Measurements from ENCODE around the gene CHMP1B.

The CHMP1B gene, protein sequence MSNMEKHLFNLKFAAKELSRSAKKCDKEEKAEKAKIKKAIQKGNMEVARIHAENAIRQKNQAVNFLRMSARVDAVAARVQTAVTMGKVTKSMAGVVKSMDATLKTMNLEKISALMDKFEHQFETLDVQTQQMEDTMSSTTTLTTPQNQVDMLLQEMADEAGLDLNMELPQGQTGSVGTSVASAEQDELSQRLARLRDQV

DNA sequence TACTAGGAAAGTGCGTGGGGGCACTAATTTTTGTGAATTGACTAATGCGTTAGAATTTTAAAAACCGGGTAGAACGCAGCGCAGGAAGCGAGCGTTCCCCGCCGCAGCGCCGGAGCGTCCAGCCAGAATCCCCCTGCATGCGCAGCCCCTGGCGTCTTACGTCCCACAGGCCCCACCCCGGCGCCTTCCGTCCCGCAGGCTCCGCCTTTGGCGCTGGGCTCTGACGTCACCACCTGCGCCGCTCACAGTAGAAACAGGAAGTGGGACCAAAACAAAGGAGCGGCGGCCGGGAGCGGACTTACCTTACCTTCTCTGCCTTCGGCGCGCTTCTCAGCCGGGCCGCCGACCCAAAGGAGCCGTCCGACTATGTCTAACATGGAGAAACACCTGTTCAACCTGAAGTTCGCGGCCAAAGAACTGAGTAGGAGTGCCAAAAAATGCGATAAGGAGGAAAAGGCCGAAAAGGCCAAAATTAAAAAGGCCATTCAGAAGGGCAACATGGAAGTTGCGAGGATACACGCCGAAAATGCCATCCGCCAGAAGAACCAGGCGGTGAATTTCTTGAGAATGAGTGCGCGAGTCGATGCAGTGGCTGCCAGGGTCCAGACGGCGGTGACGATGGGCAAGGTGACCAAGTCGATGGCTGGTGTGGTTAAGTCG is at the start of gene CHMP1B:
TSS of gene CHMP1B (plus strand) at position 268 of the 660 bp plus-strand sequence. CDS start at position 367, 99 bp downstream.
- DNase-seq: peak; percentile 96

DNA sequence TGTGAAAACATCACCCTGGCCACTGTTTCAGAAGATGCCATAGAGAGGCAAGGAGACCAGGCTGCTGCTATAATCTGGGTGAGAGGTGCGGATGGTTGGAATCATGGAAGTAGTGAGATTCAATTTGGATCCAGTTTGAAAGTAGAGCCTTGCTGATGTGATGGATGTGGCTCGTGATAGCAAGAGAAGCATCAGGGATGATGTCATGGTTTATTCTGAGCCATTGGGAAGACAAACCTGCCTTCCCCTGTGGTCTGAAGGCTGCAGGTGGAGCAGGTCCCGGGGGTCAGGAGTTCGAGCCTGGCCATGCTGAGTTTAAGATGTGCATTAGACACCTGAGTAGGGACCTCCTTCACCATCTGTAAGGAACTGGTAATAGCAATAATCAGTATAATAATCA is 49.6 kb upstream of the CHMP1B start:
- no peak for DNase-seq

DNA sequence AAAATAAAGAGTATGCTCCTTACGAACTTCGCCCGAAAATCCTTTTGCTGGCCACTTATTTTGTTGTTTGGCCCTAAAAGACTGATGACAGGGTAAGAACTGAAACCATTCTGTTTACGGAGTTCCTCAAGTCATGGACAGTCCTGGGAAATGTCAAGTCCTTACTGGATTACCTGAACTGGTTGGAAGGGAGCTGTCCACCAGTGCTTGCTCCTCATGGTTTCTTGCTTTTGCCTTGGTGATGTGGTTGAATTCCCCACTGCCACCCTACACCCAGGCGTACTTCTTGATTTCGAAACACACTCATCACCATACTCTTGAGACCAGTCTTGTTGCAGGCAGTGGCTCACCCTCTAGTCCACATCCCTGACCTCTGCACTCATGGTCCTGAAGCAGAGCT is 49.1 kb upstream of the CHMP1B start:
- DNase-seq: no peak

DNA sequence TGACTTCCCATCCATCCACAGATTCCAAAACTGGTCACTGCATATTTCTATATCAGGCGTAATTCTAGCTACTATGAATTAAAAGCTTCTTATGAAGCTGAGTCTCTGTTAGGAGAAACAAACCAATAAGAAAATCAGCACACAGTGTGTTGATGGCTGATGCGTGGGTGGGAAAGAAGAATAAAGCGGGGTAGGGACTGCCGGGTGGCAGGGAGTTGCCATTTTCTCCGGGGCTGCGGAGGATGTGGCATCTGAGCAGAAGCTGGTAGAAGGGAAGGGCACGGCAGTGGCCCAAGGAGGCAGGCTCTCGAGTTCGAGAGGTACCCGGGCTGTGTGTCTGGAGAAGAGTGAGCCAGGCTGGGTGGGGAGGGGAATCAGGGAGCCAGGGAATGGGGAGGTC is 48.6 kb upstream of the CHMP1B start:
- no peak for DNase-seq

DNA sequence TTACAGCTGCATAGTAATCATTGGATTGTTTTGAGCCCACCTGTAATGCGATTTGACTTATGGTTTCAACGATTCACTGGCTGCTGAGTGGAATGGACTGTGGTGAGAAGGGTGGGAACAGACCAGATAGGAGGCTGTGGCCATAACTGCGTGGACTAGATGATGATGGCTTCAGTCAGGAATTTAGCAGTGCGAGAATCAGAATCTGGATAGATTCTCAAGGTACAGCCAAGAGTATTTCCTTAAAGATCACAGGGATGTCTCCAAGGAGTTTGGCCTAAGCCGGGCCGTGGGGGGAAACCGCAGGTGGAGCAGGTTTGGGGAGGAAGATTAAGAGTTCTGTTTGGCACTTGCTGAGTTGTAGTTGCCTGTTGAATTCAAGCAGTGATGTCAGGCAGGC is 44.0 kb upstream of the CHMP1B start:
- no peak for DNase-seq

DNA sequence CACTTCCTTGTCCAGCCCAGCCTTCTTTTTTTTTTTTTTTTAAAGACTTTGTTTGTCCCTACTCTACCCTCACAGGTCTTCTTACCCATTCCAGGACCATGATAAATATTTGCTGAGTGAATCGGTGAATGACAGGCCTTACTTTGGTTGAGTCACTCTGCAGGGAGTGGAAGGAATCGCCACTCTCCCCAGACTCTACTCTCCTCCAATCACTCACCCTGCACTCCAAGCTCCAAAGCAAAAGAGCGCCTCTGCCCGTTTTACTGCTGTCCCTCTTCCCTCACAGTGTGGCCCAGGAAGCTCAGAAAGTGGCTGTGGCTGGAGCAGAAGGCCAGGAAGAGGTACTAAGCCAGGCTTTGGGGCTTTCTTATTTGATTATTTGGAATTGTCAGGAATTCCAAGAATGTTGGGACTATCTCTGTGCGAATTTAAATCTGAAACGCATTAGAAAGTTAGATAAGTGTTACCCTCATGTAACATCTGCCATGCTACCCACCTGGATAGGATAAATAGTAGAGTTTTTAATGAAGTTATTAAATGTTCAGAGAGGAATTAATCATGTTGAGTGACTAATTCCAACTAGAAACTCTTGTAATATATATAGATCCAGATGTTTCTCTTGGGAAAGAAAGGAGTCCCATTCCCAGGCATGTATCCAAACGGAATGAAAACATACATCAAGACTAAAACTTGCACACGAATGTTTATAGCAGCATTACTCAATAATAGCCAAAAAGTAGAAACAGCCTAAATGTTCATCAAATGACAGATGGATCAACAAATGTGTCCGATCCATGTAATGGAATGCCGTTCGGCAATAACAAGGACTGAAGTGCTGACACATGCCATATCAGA is 43.0 kb upstream of the CHMP1B start:
- DNase-seq: no peak

DNA sequence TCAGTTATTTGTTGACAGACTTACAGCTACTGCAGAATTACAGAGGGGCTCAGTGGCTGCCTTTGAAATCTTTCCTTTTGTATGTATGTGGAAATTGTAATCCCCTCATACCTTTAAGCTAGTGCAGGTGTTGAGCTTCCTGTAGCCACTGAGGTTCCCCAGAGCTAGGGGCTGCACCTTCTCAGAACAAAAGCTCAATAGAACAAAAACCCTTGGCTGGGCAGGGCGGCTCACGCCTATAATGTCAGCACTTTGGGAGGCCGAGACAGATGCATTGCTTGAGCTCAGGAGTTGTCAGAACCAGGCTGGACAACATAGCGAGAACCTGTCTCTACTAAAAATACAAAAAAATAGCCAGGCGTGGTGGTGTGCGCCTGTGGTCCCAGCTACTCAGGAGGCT is 41.3 kb upstream of the CHMP1B start:
- no peak for DNase-seq

DNA sequence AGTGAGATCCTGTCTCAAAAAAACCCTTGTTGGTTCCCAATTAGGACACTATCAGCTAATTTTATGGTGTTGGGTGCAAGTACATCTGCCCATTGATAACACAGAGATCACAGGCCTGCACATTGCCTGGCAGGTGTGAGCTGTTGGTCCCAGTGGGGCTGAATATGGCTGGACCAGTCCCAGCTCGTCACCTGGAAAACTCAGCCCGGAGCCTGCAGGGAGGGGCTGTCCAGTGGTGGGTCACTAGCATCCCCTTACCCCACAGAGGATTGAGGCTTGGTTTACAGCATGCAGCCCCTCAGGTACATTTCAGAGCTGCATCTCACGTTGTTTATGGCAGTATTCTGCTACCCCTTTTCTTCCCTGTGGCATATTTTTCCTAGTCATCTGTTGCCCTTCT is 40.8 kb upstream of the CHMP1B start:
- no peak for DNase-seq

DNA sequence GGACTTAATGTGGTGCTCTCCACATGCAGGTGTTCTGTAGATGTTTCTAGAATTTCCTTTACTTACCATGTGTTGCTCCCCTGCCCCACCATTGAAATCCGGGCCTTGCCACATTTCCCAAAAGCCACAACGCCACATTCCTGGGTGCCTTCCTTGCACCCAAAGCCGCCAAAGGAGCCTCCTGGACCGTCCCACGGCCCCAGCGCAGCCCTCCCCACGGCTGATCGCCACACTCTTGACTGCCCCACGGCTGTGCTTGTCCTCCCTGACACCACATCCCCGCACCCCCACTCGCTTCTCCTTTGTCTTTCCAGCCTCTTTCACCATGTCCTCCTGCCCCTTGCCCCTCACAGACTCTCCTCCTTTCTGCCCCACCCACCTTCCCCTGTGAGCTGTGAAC is 40.2 kb upstream of the CHMP1B start:
- DNase-seq: no peak

DNA sequence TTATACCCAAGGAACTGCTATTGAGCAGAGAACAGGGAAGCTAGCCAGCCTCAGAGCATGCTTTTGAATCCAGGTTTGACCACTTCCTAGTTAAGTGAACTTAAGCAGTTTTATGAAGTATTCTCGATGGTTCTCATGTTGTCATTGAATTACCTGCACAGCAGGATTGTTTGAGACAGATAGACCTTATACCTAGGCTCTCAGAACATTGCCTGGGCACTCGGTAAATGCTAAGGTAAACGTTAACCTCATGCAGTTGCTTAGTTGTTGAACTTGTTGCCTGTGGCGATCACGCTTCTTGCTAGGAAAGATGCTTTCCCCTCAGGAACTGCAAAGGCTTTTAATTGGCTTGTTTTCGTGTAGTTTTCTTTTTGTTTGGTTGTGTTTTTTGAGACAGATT is 34.0 kb upstream of the CHMP1B start:
- no peak for DNase-seq

DNA sequence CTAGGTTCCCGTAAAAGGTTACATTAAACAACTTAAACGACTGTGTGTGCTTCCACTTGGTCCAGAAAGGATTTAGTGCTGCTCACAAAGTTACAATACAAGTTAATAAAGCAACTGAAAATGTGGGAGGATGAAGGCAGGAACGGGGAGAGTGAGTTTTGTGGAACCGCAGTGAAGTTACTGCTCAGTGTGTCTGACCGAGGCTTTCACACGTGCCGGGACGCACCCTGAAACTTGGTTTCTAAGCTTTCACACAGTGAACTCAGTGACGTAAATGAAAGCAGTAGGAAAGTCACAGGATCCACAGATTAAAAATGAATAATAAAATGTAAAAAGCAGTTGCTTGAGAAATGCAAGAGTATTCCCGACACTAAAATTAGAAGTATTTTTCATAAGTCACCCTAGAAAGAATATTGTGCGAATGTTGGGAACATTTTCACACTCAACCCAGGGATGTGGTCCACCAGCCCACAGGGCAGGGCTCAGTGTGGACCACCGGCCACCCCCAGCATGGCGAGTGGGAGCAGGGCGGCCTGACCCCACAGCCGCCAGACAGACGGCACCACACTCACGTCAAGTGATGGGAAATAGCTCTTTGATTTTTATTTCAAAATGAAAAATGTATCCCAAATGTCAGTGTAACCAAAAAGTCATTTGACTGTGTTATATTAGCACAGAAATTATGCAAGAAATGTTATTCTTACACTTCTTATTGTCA is 32.6 kb upstream of the CHMP1B start:
- no peak for DNase-seq

DNA sequence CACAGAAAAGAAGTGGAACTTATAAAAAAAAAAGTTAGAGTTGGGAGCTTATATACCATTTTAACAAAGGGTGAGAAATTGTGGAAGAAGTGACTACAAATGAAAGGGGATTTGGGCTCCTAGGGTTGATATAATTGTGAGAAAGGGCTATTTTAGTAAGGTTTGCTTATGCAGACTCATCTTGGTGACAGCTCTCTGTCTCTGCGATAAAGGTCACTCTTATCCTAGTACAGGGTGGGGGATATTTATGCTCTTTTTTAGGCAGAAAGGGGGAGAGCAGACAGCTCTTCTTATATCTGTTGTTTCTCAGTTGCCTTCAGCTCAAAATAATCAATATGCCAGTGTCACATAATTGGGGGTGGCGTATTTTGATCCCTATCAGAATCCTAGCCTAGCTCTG is 31.3 kb upstream of the CHMP1B start:
- no peak for DNase-seq

DNA sequence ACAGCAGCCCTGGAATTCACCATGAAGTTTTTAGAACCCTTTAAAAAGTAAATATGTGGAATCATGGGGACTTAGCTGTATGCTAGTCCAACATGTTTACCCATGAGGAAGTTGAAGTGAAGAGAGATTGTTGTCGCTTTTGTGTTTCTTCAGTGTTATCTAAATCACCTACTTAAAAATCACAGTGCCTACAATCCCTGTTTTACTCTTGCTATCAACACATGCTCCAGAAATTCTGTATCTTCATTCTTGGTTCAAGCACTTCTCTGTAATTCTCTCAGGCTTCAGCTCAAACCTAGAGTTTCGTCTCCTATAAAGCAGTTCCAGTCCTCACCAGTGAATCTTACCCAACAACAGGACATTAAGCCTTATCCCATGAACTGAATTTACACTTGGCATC is 30.5 kb upstream of the CHMP1B start:
- no peak for DNase-seq

DNA sequence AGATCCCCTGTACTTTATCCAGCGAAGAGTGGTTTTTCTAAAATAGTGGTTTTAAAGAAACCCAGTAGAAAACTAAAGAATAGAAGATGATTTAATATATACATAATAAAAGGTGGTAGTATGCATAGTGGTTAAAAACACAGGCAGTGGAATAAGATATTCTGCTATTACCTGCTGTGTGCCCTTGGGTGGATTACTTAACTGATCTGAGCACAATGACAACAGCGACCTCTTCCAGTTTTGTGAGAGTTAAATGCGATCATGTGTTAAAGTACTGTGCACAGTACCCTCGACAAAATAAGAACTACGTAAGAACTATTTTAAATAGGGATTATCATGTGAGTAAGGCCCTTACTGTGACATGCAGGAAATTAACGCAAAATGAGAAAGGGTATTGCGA is 30.0 kb upstream of the CHMP1B start:
- no peak for DNase-seq

DNA sequence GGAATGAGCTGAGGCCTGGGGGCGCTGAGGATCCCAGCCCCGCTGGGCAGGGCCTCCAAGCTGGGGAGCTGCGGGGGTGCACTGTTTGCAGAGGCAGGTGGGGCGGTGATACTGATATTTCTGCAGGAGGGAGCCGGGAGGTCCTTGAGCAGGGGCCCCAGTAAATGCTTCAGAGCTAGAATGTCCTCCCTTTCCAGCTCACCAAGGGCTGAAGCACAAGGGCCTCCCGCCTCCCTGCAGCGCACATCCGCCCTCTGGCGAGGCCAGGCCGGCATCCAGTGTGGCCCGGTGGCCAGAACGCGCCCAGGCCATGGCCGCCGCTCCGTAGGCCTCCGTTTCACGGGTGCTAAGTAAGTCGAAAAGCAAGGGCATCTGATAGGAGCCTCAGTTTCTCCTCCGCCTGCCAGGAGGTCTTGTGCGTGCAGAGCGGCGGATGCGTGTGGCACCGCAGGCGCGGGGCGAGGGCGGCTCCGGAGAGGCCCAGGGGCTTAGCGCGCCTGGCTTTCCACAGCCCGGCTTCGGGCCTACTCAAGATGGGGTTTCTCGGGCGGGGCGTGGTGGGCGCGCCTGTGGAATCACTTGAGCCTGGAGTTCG is 29.5 kb upstream of the CHMP1B start:
- DNase-seq: no peak

DNA sequence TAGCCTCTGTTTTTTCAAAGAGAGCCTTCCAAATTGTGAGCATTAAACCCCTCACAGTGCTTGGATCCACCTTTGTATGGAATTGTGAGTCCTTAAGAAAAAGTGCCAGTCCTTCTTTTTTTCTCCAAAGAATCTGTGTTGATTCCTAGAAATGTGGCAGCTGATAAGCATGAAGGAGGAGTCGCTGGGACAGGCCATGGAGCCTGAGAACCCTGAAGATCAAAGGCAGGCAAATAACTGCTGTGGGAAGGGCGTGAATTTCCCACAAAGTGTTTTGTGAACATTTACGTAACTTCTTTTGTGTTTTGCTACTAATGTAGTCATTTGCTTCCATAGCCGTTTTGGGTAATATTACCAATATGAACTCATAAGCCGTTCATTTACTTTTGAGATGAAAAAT is 27.7 kb upstream of the CHMP1B start:
- no peak for DNase-seq

DNA sequence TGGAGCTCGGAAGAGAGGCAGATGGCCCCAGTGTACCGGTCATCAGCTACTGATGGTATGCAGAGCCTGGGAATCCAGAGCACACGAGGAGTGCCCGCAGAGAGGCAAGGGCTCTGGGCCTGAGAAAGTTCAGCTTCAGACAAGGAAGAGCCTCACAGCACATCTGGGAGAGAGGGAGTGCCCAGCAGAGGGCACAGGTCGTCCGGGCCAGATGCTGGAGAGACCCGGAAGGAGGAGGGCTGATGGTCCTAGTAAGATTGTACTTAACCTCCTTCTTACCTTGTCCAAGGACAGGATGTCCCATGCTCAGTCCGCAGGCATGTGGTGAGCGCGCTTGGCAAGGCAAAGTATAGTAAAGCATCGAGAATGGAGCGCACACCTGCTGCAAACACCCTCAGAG is 24.4 kb upstream of the CHMP1B start:
- no peak for DNase-seq

DNA sequence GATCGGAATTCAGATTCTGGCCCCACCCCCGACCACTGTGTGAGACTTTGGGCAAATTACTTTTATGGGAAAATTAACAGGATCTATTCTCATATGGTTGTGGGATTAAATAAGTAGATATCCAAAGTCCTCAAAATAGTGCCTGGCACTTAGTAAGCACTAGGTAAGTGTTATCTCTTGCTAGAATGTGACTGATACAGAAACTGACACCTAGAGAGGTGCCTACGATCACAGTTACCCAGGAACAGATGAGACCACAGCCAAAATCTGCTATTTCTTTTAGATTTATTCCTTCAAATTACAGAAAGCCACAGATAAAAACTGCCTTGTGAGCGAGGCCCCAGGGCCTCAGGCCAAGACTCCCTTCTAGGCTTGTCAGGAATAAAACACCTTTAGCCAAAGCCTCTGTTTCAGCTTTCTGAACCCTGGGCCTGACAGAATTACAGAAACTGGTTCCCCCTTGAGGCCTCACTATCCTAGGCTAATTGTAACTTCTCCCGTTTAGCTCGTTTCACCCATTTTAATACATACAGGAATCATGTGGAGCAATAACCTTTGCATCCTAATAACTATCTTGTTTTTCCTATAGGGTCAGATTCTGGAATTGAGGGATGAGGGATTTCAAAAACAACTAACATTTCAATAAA is 22.3 kb upstream of the CHMP1B start:
- no peak for DNase-seq

DNA sequence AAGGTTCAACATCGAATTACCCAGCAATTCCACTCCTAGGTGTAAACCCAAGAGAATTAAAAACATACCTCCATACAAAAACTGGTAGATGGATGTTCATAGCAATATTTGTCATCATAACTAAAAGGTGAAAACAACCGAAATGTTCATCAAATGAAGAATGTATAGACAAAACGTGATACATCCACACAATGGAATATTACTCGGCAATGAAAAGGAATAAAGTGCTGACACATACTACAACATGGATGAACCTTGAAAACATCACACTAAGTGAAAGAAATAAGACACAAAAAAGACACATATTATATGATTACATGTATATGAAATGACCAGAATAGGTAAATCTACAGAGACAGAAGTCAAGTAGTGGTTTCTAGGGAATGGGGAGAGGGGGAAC is 20.6 kb upstream of the CHMP1B start:
- no peak for DNase-seq

DNA sequence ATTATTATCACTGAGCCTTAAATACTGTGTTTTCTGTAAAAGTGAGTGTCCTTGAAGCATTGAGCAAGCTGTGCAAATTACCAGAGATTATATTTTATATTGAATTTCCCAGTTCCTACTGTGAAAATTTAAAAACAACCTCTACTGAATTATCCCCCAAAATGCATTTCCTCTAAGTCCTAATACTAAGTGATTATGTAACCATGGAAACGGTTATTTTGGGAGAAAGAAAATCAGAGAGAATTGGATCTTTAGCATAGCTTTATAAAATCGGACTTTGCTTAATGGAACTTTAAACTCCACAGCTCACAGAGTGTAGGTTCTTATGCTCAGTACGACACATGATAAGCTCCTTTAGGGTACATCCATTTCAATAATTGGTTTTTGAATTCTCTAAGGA is 19.3 kb upstream of the CHMP1B start:
- no peak for DNase-seq

DNA sequence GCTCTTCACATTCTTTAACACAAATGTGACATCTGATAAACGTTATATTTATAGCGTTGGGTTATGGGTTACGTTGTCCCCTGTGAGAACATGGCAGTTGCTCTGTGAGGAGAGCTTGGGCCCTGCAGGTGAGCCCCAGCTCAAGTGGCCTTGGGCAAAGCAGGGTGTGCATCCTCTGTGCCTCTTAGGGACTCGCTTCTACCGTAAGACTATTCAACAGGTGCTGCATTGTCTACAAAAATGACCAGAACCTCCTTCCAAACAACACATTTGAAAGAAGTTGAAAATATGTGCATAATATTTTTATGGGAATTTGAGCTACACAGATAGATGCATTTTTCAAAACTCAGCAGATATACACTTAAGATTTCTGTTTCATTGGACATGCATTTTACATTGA is 16.4 kb upstream of the CHMP1B start:
- no peak for DNase-seq

DNA sequence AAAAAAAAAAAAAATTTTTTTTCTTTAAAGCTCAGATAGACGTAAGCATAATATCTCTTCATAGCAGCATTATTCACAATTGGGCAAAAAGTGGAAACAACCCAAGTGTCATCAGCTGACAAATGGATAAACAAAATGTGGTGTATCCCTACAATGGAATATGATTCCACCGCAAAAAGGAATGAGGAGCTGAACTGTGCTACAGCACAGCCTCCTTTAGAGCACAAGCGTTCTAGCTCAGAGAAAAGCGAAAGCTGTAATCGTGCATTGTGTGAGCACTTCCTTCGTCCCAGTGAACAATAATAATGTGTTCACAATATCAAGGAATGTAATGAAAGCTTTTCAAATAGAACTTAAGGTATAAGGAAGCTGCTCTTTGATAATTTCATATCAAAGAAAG is 11.7 kb upstream of the CHMP1B start:
- DNase-seq: no peak

DNA sequence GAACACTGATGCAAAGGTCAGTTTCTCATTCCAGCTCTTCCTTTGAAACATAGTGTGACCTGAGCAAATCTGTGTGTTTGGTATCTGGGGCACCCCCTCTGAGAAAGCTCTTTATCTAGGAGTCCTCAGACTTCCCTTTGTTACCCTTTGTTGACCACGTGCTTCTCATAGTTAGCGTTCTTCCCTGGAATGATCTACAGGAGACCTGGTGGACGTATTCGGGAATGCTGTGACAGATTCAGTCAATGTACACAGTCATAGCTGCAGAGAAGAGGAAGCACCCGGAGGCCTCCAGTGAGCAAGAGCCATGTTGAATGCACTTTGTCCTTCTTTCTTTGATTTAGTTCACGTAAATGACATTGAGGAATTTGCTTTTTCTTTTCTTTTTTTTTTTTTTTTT is 10.7 kb upstream of the CHMP1B start:
- no peak for DNase-seq
